Stimulated activated CD4-positive, alpha-beta T cell treated with anti-CD3 and anti-CD28 coated beads, Interleukin-1b, Interleukin-23, amount 100 ng/mL, for 24 hours (primary cell): ENCODE measurements around the gene ZNF624.
"Not testable (repeated sequence)": the region's sequence is repeated elsewhere in the genome, so short reads cannot be mapped to it uniquely, and the experiment has no call there.

ENCODE experiments used
- DNase-seq, 4 experiments: peaks; one replicate each; pipeline ENCODE4 v3.0.0-alpha.2; 2020; ENCODE audit warnings: low read depth in 4 of 4, low spot score in 1 of 4

Gene ZNF624

DNA sequence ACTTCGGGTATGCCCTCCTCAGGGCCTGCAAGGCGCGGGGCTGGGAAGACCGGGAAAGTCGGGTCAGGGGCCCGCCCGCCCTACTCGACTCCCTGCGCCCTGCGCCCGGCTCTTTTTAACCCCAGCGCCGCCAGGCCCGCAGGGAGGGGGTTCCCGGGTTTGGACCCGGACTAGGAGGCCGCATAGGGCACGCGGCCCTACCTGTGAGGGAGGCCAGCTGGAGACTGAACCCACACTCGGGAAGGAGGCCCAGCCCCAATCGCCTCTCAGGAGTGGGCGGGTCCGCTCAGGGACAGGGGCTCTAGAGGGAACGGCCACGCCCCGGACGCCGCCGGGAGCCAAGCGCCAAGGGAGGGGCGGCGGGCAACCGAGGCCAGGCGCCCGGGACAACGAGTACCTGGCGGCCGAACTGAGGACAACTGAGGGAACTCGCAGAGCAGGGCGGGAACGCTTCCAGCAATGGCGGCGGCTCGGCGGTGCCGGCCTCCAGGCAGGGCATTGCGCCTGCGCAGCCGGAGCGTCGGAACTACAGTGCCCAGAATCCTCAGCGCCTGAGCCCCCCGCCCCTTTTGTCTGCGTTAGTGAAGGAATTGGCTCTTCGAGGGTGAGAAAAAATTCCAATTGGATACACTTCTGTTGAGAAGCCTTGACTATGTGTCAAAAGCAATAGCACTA, at the start of gene ZNF624:
TSS of gene ZNF624 (minus strand) at position 484 of the 675 bp plus-strand sequence.
- DNase-seq = peak; percentile 73 to 88 (median 80)

DNA sequence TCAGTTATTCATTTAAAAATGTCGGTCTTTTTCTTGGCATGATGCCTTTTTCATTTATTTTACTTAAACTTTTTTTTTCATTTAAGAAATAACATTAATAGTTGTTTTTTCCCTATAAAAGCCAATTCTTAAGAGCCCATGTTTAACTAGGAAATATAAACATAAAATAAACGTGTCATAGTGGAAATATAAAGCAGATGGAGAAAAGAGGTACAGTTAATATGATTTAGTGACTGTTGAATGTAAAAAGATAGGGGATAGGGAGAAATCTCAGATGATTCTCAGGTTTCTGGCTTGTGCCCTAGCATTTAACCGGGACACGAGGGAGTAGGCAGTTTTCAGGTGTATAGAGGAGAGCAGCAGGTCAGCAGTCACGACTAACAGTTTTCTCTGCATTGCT, 44.0 kb upstream of the ZNF624 start:
- not testable (repeated sequence) for DNase-seq

DNA sequence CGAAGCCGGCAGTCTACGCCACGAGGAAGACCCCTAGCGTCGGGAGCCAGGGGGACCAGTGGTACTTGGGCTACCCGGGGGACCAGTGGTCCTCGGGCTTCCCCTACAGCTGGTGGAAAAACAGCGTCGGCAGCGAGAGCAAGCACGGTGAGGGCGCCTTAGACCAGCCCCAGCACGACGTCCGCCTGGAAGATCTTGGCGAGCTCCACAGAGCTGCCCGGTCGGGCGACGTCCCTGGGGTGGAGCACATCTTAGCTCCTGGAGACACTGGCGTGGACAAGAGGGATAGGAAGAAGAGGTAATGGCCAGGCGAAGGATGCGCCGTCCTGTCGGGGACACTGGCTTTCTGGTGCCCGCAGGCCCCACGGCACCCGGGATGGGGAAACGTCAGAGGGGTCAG, 36.8 kb upstream of the ZNF624 start:
- not testable (repeated sequence) for DNase-seq

DNA sequence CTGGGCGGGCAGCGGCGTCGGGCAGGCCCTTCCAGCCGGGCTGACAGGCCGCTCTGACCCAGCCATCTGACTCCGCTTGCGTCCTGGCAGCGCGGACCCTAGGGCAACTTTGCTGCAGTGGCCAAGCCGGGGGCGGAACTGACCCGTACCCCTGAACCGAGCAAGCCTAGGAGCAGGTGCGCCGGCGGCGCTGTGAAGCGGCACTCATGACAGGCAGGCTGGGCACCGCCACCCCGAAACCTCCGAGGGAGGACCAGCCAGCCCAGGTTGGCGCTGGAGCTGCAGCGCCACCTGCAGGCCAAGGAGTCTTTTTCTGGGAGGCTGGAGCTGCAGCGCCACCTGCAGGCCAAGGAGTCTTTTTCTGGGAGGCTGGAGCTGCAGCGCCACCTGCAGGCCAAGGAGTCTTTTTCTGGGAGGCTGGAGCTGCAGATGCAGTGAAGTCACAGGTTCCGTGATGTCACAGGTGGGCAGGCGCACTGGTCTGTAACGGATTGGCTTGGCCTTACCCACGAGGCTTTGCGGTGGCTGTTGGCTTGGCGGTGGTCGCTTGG, 36.2 kb upstream of the ZNF624 start, which contains the start of gene CCDC144A:
TSS of gene CCDC144A (plus strand) at position 511 of the 551 bp plus-strand sequence. CDS start 160 bp downstream, outside the sequence.
- DNase-seq = peak; percentile 12 to 66 (median 48)

DNA sequence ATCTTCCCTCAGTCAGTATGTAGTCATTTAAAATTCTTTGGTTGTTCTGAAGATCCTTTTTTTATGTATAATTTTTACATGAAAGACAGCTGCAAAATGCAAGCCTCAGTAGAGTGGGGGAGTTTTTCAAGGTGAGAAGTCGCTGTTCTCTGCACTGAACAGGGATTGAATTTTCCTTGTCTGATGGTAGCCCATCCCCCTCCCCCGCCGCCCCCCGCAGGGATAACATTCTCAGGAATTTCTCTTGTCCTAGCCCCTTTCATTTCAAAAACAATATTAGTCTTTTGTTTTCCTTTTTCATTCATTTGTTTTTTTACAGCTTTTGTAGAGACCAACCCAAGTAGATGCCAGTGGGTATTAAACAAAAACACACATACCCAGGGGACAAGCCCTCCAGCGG, 33.5 kb upstream of the ZNF624 start:
- DNase-seq = not testable (repeated sequence)

DNA sequence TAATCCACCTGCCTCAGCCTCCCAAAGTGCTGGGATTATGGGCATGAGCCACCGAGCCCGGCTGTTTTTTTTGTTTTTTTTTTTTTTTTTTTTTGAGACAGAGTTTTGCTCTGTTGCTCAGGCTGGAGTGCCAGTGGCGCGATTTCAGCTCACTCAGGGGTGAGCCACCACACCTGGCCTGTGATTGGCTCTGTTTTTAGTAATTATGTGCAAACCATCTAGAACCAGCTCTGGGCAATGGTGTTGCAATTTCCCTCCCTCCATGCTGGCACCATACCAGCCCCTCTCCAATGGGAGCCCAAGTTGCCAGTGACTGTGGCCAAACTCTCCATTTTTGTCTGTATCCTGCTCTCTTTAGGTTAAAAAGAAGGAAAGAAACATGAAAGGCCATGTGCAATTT, 32.4 kb upstream of the ZNF624 start:
- not testable (repeated sequence) for DNase-seq

DNA sequence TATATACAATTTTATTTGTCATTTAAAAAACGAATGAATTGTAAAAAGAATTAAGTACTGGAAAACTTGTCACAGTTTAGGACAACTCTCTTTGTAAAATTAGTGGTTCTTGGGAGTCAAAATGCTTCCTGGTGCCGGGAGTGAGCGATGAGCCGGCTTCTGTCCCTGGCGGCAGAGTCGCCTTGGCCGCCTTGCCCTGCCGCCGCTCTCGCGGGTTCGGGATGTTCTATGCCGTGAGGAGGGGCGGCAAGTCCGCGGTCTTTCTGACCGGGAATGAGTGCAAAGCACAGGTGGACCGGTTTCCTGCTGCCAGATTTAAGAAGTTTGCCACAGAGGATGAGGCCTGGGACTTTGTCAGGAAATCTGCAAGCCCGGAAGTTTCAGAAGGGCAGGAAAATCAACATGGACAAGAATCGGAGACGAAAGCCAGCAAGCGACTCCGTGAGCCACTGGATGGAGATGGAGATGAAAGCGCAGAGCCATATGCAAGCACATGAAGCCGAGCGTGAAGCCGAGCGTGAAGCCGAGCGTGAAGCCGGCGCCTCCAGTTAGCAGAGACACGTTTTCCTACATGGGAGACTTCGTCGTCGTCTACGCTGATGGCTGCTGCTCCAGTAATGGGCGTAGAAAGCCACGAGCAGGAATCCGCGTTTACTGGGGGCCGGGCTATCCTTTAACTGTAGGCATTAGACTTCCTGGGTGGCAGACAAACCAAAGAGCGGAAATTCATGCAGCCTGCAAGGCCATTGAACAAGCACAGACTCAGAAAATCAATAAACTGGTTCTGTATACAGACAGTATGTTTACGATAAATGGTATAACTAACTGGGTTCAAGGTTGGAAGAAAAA, 29.9 kb upstream of the ZNF624 start:
- not testable (repeated sequence) for DNase-seq

DNA sequence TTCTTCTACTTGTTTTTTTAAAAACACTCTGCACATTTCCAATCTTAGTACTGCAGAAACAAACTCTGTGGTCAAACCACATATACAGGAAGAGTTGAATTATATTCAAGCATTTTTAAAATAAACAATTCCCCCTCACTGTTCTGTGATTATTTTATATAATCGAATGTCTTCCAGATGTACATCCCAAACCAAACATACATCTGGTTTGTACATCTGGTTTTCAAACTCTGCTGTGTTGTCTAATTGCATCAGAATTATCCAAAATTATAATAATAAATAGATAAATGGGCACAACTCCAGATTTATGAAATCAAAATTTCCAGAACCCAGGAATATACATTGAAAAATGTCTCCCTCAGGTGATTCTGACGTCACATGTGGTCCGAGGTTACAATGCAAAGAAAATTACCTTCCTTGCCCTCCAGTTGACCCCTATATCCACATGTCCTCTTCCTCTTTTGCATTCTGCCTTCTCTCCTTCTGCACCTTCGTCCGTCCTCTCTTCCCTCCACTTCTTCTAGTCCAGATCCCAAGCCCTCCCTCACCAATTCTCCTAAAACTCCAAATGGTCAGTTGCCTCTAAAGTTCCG, 23.1 kb upstream of the ZNF624 start:
- DNase-seq = no peak

DNA sequence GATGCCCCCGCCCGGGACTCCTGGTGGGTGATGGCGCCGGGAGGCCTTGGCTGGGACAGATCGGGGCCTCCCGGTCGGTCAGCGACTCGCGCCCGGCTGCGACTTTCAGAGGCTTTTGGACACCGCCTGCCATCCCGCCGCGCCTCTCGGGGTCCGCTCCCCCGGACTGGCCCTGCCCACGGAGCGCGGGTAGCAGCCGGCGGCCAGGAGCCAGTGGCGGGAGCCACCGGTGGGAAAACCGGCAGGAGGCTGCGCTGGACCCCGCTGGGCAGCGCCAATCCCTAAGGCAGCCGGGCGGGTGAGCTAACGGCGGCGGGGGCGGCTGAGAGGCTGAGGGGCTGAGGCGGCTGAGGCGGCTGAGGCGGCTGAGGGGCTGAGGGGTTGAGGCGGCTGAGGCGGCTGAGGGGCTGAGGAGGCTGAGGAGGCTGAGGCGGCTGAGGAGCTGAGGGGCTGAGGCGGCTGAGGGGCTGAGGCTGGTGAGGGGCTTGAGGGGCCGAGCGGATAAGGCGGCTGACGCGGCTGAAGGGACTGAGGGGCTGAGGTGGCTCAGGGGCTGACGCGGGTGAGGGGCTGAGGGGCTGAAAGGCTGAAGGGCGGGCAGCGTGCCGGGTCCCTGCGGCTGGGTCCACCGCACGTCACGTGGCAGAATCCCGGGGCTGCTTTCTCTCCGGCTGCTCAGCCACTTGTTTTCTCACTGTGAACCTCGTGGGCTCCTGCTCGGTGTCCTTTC, 13.4 kb upstream of the ZNF624 start:
- DNase-seq = not testable (repeated sequence)

DNA sequence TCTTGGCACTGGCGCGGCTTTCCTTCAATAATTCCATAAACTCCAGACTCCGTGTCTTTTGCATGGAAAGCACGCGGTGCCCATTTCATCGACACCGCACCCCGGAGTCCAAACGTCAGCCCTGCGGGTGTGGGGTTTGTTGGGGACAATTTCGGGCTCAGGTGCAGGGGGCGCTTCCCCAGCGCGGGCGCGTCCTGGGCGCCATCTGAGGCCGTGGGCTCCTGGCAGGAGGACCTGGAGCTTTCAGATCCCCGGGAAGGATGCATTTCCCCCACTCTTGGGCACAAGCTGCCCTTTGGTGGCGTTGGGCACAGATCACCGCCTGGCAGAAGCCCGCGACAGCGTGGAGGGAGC, 12.9 kb upstream of the ZNF624 start:
- DNase-seq = not testable (repeated sequence)

DNA sequence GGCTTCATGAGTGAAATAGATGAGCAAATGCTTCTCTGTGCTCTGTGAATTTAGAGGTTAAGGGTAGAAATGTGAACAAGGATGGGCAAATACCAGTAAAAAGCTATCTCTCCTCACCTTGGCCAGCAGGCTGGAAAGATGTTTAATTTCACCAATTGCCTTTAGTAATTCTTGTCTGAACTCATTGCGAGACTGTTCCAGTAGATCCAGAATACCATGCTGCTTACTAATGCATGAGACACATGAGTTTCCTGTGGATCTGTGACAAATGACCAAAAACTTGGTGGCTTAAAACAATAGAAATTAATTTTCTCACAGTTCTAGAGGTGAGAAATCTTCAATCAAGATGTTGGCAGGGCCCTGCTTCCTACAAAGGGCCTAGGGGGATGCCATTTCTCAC, 9.3 kb upstream of the ZNF624 start:
- no peak for DNase-seq

DNA sequence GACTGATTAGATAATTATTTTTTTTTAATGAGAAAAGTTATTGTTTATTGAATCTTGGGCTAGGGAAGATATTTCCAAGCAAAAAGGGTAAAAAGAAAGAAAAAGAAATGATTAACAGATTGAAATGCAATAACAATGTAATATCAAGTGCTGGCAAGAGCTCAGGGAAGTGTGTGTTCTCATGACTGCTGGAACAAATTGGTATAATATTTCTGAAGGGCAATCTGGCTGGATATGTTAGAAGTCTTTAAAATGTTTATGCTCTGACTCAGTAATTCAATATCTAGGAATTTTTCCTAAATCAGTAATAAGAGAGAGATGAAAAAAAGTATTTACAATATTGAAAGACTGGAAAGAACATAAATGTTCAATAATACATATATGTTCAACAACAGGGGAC, 7.6 kb upstream of the ZNF624 start:
- no peak for DNase-seq

DNA sequence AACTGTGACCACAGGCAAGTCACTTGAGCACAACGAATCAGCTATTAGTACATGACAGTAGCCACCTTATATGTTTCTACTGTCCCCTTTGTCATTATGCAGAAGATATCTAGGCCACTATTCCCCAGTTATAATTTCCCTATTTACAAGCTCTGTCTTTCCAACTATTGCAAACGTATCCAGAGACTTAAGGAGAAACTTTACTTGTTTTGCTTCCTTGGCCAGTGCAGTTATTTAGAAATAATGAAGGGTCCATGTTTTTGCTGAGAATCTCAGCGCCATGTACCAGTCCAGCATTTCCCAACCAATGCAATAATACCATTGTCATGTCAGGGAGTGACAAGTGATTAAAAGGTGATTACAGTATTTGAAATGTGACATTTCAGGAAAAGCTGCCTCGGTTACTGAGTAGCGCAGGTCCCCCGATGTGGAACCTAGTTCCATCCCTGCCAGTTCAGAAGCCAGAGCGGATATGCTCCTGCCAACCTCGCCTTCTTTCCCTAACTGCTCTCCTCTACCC, 743 bp downstream of the ZNF624 start:
- no peak for DNase-seq

DNA sequence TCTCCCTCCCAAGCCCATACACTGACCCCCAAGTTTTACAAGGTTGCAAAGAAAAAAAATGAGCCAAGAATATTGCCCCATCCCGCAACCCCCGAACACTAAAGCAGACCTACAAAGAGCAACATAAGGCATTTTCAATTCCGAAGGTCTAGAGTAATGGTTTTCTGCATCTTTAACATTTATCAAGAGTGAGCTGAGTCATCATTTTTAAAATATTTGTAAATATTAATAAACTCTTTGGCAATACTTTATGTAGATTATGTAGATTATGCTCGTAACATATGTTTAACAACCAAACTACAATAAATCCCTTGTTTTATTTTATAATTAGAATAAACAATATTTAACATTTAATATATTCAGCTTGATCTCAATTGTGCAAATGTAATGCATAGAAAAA, 1.4 kb downstream of the ZNF624 start:
- DNase-seq = no peak

DNA sequence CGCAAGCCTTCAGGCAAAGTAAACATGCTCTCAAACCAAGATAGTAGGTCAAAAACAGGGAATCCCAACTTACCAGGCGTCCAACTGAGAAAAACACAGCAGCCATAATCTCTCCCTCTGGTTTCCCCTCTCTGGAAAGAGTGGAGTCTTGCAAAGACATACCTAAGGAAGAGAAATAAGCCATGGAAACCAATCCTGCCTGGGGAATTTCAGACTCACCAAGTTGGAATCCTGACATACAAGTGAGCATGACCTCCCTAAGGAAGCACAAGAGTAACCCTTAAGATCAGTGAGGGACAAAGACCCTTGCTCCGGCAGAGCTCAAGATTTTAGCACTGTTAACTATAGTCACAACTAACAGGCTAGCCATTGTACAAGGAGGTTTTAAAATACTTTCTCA, 4.1 kb downstream of the ZNF624 start:
- DNase-seq = no peak

DNA sequence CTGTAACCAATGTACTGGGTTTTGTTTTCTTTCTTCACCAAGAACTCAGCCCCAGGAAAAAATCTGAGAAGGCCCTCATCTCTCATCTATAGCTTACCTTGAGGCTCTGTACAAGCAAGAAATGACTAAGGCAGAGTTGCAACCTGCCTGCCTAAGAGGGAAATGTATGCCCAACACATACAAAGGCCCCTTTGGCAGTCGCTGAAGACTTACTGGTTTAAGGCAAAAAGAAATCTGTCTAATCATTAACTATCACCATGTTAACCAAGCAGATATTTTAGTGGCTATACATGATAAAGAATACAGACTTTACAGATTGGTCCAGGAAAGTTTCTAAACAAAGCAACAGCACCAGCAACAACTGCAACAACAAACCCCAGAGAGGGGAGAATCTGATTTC, 14.2 kb downstream of the ZNF624 start:
- DNase-seq = no peak

DNA sequence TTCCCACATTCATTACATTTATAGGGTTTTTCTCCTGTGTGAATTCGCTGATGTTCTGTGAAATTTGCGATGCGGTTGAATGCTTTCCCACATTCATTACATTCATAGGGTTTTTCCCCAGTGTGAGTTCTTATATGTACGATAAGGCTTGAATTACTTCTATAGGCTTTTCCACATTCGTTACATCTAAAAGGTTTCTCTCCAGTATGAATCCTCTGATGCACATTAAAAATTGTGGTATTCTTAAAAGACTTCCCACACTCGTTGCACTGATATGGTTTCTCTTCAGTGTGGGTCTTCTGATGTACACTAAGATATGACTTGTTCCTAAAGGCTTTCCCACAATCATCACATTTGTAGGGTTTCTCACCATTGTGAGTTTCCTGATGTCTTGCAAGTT, 30.4 kb downstream of the ZNF624 start:
- DNase-seq = no peak

DNA sequence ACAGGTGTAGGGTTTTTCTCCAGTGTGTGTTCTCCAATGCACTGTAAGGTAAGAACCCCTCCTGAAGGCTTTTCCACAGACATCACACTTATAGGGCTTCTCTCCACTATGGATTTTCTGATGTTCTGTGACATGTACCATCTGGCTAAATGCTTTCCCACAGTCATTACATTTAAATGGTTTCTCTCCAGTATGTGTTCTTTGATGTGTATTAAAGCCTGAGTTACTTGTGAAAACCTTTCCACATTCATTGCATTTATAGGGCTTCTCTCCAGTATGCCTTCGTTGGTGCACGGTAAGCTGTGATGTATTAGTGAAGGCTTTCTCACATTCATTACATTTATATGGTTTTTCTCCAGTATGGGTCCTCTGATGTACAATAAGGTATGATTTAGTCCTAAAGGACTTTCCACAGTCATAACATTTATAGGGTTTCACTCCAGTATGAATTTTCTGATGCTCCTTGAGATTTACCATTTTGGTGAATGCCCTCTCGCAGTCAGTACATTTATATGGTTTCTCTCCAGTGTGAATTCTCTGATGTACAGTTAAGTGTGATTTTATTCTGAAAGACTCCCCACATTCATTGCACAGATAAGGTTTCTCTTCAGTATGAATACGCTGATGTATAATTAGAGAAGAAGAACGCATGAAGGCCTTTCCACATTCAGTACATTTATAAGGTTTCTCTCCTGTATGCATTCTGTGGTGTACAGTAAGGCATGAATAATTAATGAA, 30.9 kb downstream of the ZNF624 start:
- no peak for DNase-seq

DNA sequence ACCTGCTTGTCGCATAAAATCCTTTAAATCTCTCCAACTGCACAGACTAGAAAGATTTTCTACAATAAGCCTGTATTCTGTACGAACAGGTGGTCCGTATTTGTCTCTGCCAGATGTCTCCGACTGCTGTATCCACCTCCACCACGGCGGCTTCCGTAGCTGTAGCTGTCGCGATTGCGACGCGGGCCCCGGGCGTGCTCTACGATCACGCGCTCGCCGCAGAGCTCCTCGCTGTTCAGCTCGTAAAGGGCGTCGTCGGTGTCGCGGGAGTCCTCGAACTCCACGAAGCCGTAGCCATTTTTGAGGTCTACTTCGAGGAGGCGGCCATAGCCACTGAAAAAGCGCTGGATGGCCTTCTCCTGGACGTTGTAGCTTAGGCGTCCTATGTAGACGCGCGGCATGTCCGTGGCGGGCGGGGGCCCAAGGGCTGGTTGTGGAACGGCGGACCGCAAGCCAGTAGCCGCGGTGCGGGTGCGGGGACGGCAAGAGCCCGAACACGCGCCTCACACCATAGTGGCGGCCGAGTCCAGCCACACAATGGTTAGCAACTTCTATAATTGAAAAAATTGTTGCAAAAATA, 36.1 kb downstream of the ZNF624 start:
- DNase-seq = no peak

DNA sequence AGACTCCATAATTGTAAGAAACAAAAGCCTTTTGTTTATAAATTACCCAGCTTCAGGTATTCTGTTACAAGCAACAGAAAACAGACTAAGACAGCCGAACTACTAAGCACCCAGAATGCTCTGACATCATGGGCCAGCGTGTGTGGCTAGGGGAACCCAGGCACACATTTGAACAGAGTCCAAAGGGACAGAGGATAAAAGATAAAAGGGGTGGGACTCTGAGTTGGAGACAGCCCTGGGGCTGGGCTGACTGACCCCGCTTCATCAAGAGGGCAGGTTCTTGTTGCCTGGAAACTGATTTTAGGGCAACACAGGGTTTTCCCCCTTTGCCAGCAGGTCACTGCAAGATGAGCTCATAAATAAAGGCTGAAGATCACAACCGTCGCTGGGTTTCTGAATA, 54.1 kb downstream of the ZNF624 start:
- DNase-seq = no peak
